ENCODE data around the gene ACSM3.

The ACSM3 gene

DNA sequence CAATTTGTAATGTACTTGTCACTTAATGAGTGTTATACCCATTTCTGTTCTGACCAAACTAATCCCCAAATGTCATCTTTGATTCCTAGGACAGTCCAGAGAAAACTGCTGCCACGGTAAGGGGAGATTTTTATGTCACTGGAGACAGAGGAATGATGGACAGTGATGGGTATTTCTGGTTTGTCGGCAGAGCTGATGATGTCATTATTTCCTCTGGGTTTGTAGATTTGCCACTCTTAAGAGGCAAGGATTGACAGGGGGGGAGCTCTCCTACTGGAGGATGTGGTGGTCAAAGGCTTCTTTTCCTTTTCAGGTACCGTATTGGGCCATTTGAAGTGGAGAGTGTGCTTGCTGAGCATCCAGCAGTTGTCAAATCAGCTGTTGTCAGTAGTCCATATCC, 34.7 kb upstream of the ACSM3 start:
- Histone ChIP-seq H3K36me3 (ENCODE audit: control insufficient read depth, insufficient read depth, low read length) (no peaks in the 10 kb centered on the region), H2AFZ (no peak overlapping the region), H3K4me1 (no peaks in the 10 kb centered on the region), H3K9me3 (ENCODE audit: control insufficient read depth, low read length) (no peaks in the 10 kb centered on the region), H3K79me2 (no peaks in the 10 kb centered on the region), H3K4me2 (ENCODE audit: low read length) (no peak overlapping the region), H3K9ac (no peak overlapping the region), H3K4me3 (ENCODE audit: low read depth, low read length) (no peak overlapping the region), H3K27ac (no peak overlapping the region), H3K27me3 (ENCODE audit: control insufficient read depth, insufficient read depth, low read length) (no peaks in the 10 kb centered on the region)
- TF ChIP-seq, protein P1, sequence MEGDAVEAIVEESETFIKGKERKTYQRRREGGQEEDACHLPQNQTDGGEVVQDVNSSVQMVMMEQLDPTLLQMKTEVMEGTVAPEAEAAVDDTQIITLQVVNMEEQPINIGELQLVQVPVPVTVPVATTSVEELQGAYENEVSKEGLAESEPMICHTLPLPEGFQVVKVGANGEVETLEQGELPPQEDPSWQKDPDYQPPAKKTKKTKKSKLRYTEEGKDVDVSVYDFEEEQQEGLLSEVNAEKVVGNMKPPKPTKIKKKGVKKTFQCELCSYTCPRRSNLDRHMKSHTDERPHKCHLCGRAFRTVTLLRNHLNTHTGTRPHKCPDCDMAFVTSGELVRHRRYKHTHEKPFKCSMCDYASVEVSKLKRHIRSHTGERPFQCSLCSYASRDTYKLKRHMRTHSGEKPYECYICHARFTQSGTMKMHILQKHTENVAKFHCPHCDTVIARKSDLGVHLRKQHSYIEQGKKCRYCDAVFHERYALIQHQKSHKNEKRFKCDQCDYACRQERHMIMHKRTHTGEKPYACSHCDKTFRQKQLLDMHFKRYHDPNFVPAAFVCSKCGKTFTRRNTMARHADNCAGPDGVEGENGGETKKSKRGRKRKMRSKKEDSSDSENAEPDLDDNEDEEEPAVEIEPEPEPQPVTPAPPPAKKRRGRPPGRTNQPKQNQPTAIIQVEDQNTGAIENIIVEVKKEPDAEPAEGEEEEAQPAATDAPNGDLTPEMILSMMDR (IDR thresholded peaks at IDR 0.05) = no peak

DNA sequence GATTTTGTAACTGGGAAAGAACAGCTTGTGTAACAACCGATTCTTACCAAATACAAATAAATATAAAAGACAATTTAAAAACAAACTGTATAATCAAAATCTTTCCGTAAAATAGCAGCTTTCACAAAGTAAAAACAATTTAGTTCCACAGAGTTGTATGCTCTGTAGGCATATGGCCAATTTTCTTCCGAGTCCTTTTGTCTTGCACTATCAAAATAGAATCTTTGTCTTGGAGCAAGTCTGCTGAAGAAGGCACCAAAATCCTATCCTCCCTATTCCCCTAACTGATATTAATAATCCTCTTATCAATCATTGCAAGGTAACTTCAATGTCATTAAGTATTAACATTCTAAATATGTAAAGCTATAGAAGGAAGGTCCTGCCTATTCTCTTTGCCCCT, 29.8 kb upstream of the ACSM3 start:
- H3K4me3 ChIP-seq (ENCODE audit: low read depth, low read length) = no peak overlapping the region
- H3K27ac ChIP-seq = peak overlapping the region; percentile 3
- H3K4me1 ChIP-seq = no peaks in the 10 kb centered on the region
- H2AFZ ChIP-seq = no peak overlapping the region
- TF ChIP-seq, protein P1 (IDR thresholded peaks at IDR 0.05) = no peak
- peaks cover 3% of the 10 kb centered on the region for H3K79me2 ChIP-seq
- no peak overlapping the region for H3K9ac ChIP-seq
- H3K4me2 ChIP-seq (ENCODE audit: low read length) = no peak overlapping the region
- no peaks in the 10 kb centered on the region for H3K9me3 ChIP-seq (ENCODE audit: control insufficient read depth, low read length)
- no peaks in the 10 kb centered on the region for H3K36me3 ChIP-seq (ENCODE audit: control insufficient read depth, insufficient read depth, low read length)
- no peaks in the 10 kb centered on the region for H3K27me3 ChIP-seq (ENCODE audit: control insufficient read depth, insufficient read depth, low read length)

DNA sequence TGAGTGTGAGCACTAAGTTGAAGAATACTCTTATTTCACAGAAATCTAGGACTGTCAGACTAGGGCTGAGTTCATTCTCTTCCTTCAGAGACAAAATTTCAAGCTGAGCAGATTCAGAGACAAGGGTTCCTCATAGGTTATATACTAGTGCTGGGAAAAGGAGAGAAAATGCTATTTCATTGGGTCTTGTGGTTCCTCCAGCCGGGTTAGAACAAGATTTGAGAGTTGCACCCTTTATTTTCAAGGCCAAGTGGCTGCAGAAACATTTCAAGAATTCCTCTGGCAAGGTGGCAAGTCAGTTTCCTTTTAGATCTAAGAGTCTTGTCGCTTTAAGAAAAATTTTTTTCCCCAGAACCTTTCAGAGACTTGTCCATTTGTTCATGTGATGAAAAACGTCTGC, 29.0 kb upstream of the ACSM3 start:
- no peaks in the 10 kb centered on the region for H3K4me1 ChIP-seq
- no peaks in the 10 kb centered on the region for H3K36me3 ChIP-seq (ENCODE audit: control insufficient read depth, insufficient read depth, low read length)
- H3K9me3 ChIP-seq (ENCODE audit: control insufficient read depth, low read length) = no peaks in the 10 kb centered on the region
- no peak overlapping the region for H3K4me3 ChIP-seq (ENCODE audit: low read depth, low read length)
- H3K9ac ChIP-seq = no peak overlapping the region
- H3K27ac ChIP-seq = no peak overlapping the region
- H3K4me2 ChIP-seq (ENCODE audit: low read length) = no peak overlapping the region
- peaks cover 9% of the 10 kb centered on the region for H3K79me2 ChIP-seq
- H3K27me3 ChIP-seq (ENCODE audit: control insufficient read depth, insufficient read depth, low read length) = no peaks in the 10 kb centered on the region
- TF ChIP-seq, protein P1 (IDR thresholded peaks at IDR 0.05) = no peak
- no peak overlapping the region for H2AFZ ChIP-seq

DNA sequence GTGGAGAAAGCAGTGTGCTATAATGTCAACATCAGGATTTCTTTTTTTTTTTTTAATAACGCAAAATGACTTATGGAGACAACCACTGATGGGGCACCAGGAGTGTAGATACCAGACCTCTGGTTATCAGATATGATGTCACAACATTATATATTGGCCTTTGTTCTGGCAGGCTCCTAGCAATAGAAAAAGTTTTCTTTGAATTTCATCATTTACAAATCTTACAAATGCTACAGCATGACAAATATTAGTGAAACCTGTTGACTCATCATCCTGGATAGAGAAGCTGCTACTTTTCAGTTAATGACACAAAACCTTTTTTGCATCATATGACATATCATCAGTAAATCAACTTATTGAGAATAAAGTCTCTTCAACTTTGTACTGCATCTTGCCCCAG, 28.3 kb upstream of the ACSM3 start:
- H3K4me1 ChIP-seq = peaks cover 4% of the 10 kb centered on the region
- no peaks in the 10 kb centered on the region for H3K36me3 ChIP-seq (ENCODE audit: control insufficient read depth, insufficient read depth, low read length)
- H3K27me3 ChIP-seq (ENCODE audit: control insufficient read depth, insufficient read depth, low read length) = no peaks in the 10 kb centered on the region
- H3K27ac ChIP-seq = no peak overlapping the region
- TF ChIP-seq, protein P1 (IDR thresholded peaks at IDR 0.05) = no peak
- no peak overlapping the region for H3K4me3 ChIP-seq (ENCODE audit: low read depth, low read length)
- H3K79me2 ChIP-seq = peaks cover 15% of the 10 kb centered on the region
- no peaks in the 10 kb centered on the region for H3K9me3 ChIP-seq (ENCODE audit: control insufficient read depth, low read length)
- H3K9ac ChIP-seq = no peak overlapping the region
- no peak overlapping the region for H2AFZ ChIP-seq
- H3K4me2 ChIP-seq (ENCODE audit: low read length) = no peak overlapping the region

DNA sequence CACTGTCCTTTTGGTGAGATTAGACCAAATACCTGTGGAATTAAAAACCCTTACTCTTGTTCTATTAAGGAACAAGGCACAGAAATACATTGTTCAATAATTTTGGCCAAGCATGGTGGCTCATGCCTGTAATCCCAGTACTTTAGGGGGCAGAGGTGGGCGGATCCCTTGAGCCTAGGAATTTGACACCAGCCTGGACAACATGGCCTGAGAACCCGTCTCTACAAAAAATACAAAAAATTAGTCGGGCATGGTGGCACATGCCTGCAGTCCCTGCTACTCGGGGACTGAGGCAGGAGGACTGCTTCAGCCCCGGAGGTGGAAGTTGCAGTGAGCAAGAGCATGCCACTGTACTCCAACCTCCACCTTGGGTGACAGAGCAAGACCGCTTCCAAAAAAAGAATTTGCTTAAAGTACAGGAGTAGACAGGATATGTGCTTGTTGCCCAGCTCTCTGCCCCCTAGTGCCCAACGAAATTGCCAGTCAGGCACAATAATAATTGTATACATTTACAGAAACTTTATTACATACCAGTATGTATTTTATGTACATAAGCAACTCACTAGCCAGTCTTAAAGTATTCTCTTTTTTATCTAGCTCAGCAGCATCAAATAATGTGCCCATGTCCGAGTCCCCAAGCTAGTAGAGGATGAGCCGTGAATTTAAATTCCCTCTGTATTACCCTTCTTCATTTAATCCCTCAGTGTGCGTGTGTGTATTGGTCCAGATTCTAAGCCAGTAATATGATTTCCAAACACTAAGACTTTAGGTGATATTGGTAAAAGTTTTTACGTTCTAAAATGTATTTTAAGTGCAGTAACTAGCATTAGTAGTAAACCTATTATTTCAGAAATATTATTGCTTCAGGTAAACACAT, 23.6 kb upstream of the ACSM3 start:
- TF ChIP-seq, protein P1 (IDR thresholded peaks at IDR 0.05) = peak; percentile 29
- peaks cover 21% of the 10 kb centered on the region for H3K79me2 ChIP-seq
- peak overlapping the region; percentile 70 for H3K4me3 ChIP-seq (ENCODE audit: low read depth, low read length)
- H3K4me1 ChIP-seq = peaks cover 4% of the 10 kb centered on the region
- no peak overlapping the region for H2AFZ ChIP-seq
- no peaks in the 10 kb centered on the region for H3K9me3 ChIP-seq (ENCODE audit: control insufficient read depth, low read length)
- no peaks in the 10 kb centered on the region for H3K27me3 ChIP-seq (ENCODE audit: control insufficient read depth, insufficient read depth, low read length)
- H3K27ac ChIP-seq = peak overlapping the region; percentile 72
- H3K4me2 ChIP-seq (ENCODE audit: low read length) = peak overlapping the region; percentile 76
- no peak overlapping the region for H3K9ac ChIP-seq
- no peaks in the 10 kb centered on the region for H3K36me3 ChIP-seq (ENCODE audit: control insufficient read depth, insufficient read depth, low read length)
